GM21390 (cell line): ENCODE data around the gene MKNK2.
"Not testable (repeated sequence)": the region's sequence is repeated elsewhere in the genome, so short reads cannot be mapped to it uniquely, and the experiment has no call there.

Experiments
- ATAC-seq: cut with Tn5 transposase; IDR thresholded peaks from one replicate; pipeline ENCODE4 v1.9.1; 2021; ENCODE audit not compliant: unreplicated experiment

Gene MKNK2

GRCh38 chr19:1997353-1998233, 53.5 kb downstream of the MKNK2 start:
- ATAC-seq = no peak

- ATAC-seq = no peak
Measured at GRCh38 chr19:1992759-1993260, 58.2 kb downstream of the MKNK2 start.

GRCh38 chr19:1991018-1991913, 59.8 kb downstream of the MKNK2 start:
- no peak for ATAC-seq

GRCh38 chr19:1990230-1991017, 60.6 kb downstream of the MKNK2 start:
- no peak for ATAC-seq

GRCh38 chr19:1989513-1990229, 61.4 kb downstream of the MKNK2 start:
- ATAC-seq = no peak

- ATAC-seq = not testable (repeated sequence)
Measured at GRCh38 chr19:1988464-1988863, 62.6 kb downstream of the MKNK2 start.
